ENCODE results near the gene CHRNB4.

DNA sequence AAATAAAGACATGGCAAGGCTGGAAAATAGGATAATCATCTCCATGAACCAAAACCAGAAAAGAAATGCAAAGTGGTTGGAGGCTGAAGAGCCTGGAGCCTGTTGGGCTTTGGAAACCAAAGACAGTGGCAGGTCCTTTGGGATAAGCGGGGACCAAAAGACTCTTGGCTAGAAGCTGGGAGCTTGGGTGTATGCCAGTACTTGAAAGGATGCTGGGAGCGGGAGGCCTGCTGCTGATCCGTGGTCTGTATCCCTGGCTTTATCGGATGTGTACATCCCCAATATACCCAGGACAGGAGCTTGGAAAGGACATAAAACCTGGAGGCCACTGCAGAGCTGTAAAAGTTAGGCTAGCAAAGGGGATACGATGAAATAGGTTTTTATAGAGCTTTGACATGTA, 1.3 kb upstream of the CHRNB4 start:
- TF ChIP-seq, protein P1, sequence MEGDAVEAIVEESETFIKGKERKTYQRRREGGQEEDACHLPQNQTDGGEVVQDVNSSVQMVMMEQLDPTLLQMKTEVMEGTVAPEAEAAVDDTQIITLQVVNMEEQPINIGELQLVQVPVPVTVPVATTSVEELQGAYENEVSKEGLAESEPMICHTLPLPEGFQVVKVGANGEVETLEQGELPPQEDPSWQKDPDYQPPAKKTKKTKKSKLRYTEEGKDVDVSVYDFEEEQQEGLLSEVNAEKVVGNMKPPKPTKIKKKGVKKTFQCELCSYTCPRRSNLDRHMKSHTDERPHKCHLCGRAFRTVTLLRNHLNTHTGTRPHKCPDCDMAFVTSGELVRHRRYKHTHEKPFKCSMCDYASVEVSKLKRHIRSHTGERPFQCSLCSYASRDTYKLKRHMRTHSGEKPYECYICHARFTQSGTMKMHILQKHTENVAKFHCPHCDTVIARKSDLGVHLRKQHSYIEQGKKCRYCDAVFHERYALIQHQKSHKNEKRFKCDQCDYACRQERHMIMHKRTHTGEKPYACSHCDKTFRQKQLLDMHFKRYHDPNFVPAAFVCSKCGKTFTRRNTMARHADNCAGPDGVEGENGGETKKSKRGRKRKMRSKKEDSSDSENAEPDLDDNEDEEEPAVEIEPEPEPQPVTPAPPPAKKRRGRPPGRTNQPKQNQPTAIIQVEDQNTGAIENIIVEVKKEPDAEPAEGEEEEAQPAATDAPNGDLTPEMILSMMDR (IDR thresholded peaks at IDR 0.05; ENCODE audit: insufficient read depth, low read length): no peak
- TF ChIP-seq POLR2AphosphoS5 (IDR thresholded peaks at IDR 0.05; ENCODE audit: low read depth) (no peak), GABPA (IDR thresholded peaks at IDR 0.05; ENCODE audit: low read depth) (no peak)
- TF ChIP-seq, protein P2, sequence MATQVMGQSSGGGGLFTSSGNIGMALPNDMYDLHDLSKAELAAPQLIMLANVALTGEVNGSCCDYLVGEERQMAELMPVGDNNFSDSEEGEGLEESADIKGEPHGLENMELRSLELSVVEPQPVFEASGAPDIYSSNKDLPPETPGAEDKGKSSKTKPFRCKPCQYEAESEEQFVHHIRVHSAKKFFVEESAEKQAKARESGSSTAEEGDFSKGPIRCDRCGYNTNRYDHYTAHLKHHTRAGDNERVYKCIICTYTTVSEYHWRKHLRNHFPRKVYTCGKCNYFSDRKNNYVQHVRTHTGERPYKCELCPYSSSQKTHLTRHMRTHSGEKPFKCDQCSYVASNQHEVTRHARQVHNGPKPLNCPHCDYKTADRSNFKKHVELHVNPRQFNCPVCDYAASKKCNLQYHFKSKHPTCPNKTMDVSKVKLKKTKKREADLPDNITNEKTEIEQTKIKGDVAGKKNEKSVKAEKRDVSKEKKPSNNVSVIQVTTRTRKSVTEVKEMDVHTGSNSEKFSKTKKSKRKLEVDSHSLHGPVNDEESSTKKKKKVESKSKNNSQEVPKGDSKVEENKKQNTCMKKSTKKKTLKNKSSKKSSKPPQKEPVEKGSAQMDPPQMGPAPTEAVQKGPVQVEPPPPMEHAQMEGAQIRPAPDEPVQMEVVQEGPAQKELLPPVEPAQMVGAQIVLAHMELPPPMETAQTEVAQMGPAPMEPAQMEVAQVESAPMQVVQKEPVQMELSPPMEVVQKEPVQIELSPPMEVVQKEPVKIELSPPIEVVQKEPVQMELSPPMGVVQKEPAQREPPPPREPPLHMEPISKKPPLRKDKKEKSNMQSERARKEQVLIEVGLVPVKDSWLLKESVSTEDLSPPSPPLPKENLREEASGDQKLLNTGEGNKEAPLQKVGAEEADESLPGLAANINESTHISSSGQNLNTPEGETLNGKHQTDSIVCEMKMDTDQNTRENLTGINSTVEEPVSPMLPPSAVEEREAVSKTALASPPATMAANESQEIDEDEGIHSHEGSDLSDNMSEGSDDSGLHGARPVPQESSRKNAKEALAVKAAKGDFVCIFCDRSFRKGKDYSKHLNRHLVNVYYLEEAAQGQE (IDR thresholded peaks at IDR 0.05; ENCODE audit: insufficient replicate concordance, low read depth): no peak
